ENCODE results near the gene PGF. TPM values are rescaled to one million over a fixed set of nuclear protein-coding genes. Genes with fewer than 3 reads are reported as not detected.

The PGF gene
- total RNA-seq, 6 experiments from 2014 or later = 0.55 to 4.2 (median 2.1) TPM

DNA sequence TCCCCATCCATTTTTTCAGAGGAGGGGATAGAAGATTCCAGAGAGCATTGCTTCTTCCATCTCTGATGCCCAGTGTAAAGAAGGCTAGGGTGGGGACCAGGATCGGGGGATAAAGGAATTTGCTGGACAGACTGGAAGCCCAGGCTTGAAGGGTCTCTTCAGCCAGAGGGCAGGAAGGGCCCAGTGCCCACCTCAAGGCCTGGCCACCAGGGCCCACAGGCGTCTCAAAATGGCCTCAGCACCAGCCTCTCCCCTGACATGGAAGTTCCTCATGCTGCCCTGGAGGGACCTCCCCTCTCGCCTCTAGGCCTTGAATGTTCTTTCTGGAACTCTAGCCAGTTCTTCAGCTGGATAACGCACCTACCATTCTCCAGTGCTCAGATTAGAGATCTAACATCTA is 35.1 kb downstream of the PGF start:
- no peak overlapping the region for H3K27ac ChIP-seq
- no peaks in the 10 kb centered on the region for H3K36me3 ChIP-seq

DNA sequence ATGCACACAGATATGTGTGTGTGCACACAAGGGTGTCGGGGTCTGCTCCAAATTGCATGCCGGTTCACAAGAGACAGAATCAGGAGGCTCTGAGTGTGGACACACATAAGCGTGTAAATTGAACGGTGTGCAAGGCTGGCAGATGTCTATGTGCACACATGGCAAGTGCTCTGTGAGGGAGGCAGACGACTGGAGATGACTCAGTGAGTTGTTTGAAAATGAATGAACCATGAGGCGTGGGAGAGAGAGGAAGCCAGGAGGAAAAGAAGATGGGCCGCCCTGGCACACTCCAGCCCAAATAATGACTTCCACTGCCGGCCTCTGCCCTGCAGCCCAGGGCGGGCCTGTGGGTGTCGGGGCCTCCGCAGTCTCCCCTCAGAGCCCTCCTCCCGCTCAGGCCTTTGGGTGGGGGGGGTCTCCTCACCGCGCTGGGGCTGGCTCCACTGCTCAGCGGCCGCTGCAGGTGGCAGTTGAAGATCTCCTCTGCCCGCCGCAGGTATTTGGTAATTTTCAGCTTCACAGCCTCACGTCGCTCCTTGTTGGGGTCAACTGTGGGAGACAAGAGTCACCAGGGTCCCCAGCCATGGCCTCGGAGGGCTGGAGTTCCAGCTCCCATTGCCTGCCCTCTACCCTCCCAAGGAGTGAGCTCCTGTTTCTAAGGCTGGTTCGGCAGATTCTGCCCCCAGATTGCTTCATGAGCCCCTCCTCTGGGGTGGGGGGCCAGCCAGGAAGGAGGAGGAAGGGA is 35.8 kb downstream of the PGF start:
- Histone ChIP-seq H3K27ac (no peak overlapping the region), H3K36me3 (no peaks in the 10 kb centered on the region), H3K4me1 (peaks cover 0 to 3% (median 0%) of the 10 kb centered on the region in 4 donors), H3K4me3 (no peak overlapping the region), H3K27me3 (no peaks in the 10 kb centered on the region), H3K9me3 (no peaks in the 10 kb centered on the region)
- 63% methylated on average over 5 of the region's 22 CpGs for WGBS (ENCODE audit: insufficient coverage, low coverage, low lambda C conversion rate, missing lambda C conversion rate)
- intact Hi-C loops (cut with DNase I) = no loop called here
- DNase-seq (no peak), ATAC-seq (no peak)
- TF ChIP-seq POLR2A (IDR thresholded peaks at IDR 0.05) = no peak
- TF ChIP-seq, protein P1, sequence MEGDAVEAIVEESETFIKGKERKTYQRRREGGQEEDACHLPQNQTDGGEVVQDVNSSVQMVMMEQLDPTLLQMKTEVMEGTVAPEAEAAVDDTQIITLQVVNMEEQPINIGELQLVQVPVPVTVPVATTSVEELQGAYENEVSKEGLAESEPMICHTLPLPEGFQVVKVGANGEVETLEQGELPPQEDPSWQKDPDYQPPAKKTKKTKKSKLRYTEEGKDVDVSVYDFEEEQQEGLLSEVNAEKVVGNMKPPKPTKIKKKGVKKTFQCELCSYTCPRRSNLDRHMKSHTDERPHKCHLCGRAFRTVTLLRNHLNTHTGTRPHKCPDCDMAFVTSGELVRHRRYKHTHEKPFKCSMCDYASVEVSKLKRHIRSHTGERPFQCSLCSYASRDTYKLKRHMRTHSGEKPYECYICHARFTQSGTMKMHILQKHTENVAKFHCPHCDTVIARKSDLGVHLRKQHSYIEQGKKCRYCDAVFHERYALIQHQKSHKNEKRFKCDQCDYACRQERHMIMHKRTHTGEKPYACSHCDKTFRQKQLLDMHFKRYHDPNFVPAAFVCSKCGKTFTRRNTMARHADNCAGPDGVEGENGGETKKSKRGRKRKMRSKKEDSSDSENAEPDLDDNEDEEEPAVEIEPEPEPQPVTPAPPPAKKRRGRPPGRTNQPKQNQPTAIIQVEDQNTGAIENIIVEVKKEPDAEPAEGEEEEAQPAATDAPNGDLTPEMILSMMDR (IDR thresholded peaks at IDR 0.05) = no peak

More for the DNA sequence above, 35.1 kb downstream of the PGF start:
- no peak for TF ChIP-seq POLR2A (IDR thresholded peaks at IDR 0.05)
- TF ChIP-seq, protein P1 (IDR thresholded peaks at IDR 0.05) = no peak
- ATAC-seq = no peak
- WGBS (ENCODE audit: insufficient coverage, low coverage, low lambda C conversion rate, missing lambda C conversion rate) = 83% methylated on average over 1 of the region's 4 CpGs
- H3K4me3 ChIP-seq = no peak overlapping the region
- H3K27me3 ChIP-seq = no peaks in the 10 kb centered on the region
- intact Hi-C loops (cut with DNase I) = no loop called here
- H3K9me3 ChIP-seq = no peaks in the 10 kb centered on the region
- H3K4me1 ChIP-seq = peaks cover 0 to 3% (median 0%) of the 10 kb centered on the region in 4 donors
- no peak for DNase-seq

- intact Hi-C loops (cut with DNase I) = no loop called here
- Histone ChIP-seq H3K9me3 (no peaks in the 10 kb centered on the region), H3K27me3 (no peaks in the 10 kb centered on the region), H3K4me1 (peaks cover 0 to 6% (median 0%) of the 10 kb centered on the region in 4 donors), H3K4me3 (no peak overlapping the region), H3K36me3 (no peaks in the 10 kb centered on the region), H3K27ac (no peak overlapping the region)
- ATAC-seq (no peak), DNase-seq (no peak)
- no CpG with 5 or more reads among the region's 9 CpGs for WGBS (ENCODE audit: insufficient coverage, low coverage, low lambda C conversion rate, missing lambda C conversion rate)
- TF ChIP-seq, protein P1 (IDR thresholded peaks at IDR 0.05) = no peak
- TF ChIP-seq POLR2A (IDR thresholded peaks at IDR 0.05) = no peak
Measured at GRCh38 chr14:74918380-74918779, 37.0 kb downstream of the PGF start.

GRCh38 chr14:74917646-74918081 is 37.7 kb downstream of the PGF start:
- no peak overlapping the region for H3K4me3 ChIP-seq
- TF ChIP-seq POLR2A (IDR thresholded peaks at IDR 0.05) = no peak
- TF ChIP-seq, protein P1 (IDR thresholded peaks at IDR 0.05) = no peak
- intact Hi-C loops (cut with DNase I) = no loop called here

More at GRCh38 chr14:74917646-74918081, 37.7 kb downstream of the PGF start:
- H3K4me1 ChIP-seq = peaks cover 0 to 7% (median 0%) of the 10 kb centered on the region in 4 donors
- H3K36me3 ChIP-seq = no peaks in the 10 kb centered on the region
- ATAC-seq (peak; percentile 31 to 56 (median 44)), DNase-seq (no peak)
- peak overlapping the region in 1 of 3 donors; percentile 9 for H3K27ac ChIP-seq
- no peaks in the 10 kb centered on the region for H3K9me3 ChIP-seq
- no peaks in the 10 kb centered on the region for H3K27me3 ChIP-seq
- WGBS (ENCODE audit: insufficient coverage, low coverage, low lambda C conversion rate, missing lambda C conversion rate) = 74% methylated on average over 8 of the region's 13 CpGs
